Keratinocyte (primary cell): ENCODE measurements around the gene PPP1R13L. TPM values are rescaled to one million over a fixed set of nuclear protein-coding genes. Genes with fewer than 3 reads are reported as not detected.

Experiments
- DNase-seq: peaks from one replicate; pipeline ENCODE4 v3.0.0-alpha.2; 2011; ENCODE audit warnings: low read depth, missing footprints, low spot score
- FAIRE-seq: peaks from 2 replicates; lab custom pipeline; 2011; peaks lifted over from hg19 to GRCh38; lab: Jason Lieb, UNC
- H2AFZ ChIP-seq: 2 replicates; pipeline ENCODE4 v1.6.0; 2012; ENCODE audit warnings: low read length, control low read depth, inconsistent platforms; ENCODE audit not compliant: control insufficient read depth
- H3K27ac ChIP-seq: 2 replicates; pipeline ENCODE4 v1.5.1; 2011; ENCODE audit warnings: low read length; ENCODE audit not compliant: control insufficient read depth, insufficient read depth
- H3K27me3 ChIP-seq: 3 replicates; pipeline ENCODE4 v1.6.0; 2011; ENCODE audit warnings: low read length; ENCODE audit not compliant: control insufficient read depth, insufficient read depth; ENCODE audit errors: extremely low read depth
- H3K36me3 ChIP-seq, 2 experiments: 2 replicates in 1 of 2; 3 replicates in 1 of 2; pipeline ENCODE4 v1.5.1; 2011; ENCODE audit warnings: low read length in 2 of 2, mild to moderate bottlenecking in 1 of 2; ENCODE audit not compliant: control insufficient read depth in 2 of 2, insufficient read depth in 2 of 2; ENCODE audit errors: extremely low read depth in 1 of 2
- H3K4me1 ChIP-seq: 3 replicates; pipeline ENCODE4 v1.5.1; 2011; ENCODE audit warnings: low read length; ENCODE audit not compliant: control insufficient read depth, insufficient read depth; ENCODE audit errors: extremely low read depth
- H3K4me2 ChIP-seq: 3 replicates; pipeline ENCODE4 v1.6.0; 2011; ENCODE audit warnings: low read depth, low read length; ENCODE audit not compliant: control insufficient read depth, insufficient read depth; ENCODE audit errors: extremely low read depth
- H3K4me3 ChIP-seq, 3 experiments: fragments of 200-600 bp in 1 of 3; sonication (generic) in 1 of 3; 2 replicates in 2 of 3; 3 replicates in 1 of 3; pipeline ENCODE4 v1.5.1; 2011 to 2016; ENCODE audit warnings: low read length in 3 of 3, mild to moderate bottlenecking in 3 of 3, control low read depth in 2 of 3, inconsistent platforms in 1 of 3, low read depth in 1 of 3, mixed read lengths in 1 of 3, mixed run types in 1 of 3, moderate library complexity in 1 of 3; ENCODE audit not compliant: control insufficient read depth in 2 of 3, insufficient read depth in 2 of 3; ENCODE audit errors: extremely low read depth in 1 of 3
- H3K79me2 ChIP-seq: 2 replicates; pipeline ENCODE4 v1.6.0; 2012; ENCODE audit warnings: low read length; ENCODE audit not compliant: control insufficient read depth, insufficient read depth
- H3K9ac ChIP-seq: 3 replicates; pipeline ENCODE4 v1.6.0; 2011; ENCODE audit warnings: low read length; ENCODE audit not compliant: control insufficient read depth, insufficient read depth; ENCODE audit errors: extremely low read depth
- H3K9me1 ChIP-seq: 3 replicates; pipeline ENCODE4 v1.6.0; 2011; ENCODE audit warnings: low read length; ENCODE audit not compliant: control insufficient read depth, insufficient read depth; ENCODE audit errors: extremely low read depth
- H3K9me3 ChIP-seq: 2 replicates; pipeline ENCODE4 v1.5.1; 2012; ENCODE audit warnings: low read depth, low read length; ENCODE audit not compliant: control insufficient read depth
- H4K20me1 ChIP-seq: 3 replicates; pipeline ENCODE4 v1.6.0; 2011; ENCODE audit warnings: low read length; ENCODE audit not compliant: control insufficient read depth, insufficient read depth; ENCODE audit errors: extremely low read depth
- CTCF ChIP-seq, 3 experiments: IDR thresholded peaks in 1 of 3; conservative IDR thresholded peaks in 1 of 3; optimal IDR thresholded peaks in 1 of 3; 2 replicates in 2 of 3; 3 replicates in 1 of 3; pipeline versions ENCODE3 to v1.5.1; 2011; ENCODE audit warnings: low read length in 3 of 3, mild to moderate bottlenecking in 3 of 3, moderate library complexity in 2 of 3, control low read depth in 1 of 3, inconsistent platforms in 1 of 3; ENCODE audit not compliant: insufficient read depth in 2 of 3; ENCODE audit errors: extremely low read depth in 1 of 3
- EZH2 ChIP-seq: IDR thresholded peaks from one replicate; pipeline ENCODE4 v1.6.1; 2012; ENCODE audit warnings: inconsistent platforms, mild to moderate bottlenecking, low read length, moderate library complexity
- dilution Hi-C: fragments of 300-500 bp; cut with MboI; formaldehyde crosslinking; loops from one replicate; pipeline ENCODE4 v1.7.0; 2020; ENCODE audit warnings: low sequenced_read_pairs; ENCODE audit not compliant: extremely low pct_ligation_motif_present
- polyA plus RNA-seq, 5 experiments: library from polyadenylated mRNA; depleted of rRNA in 3 of 5; stranded (reverse) in 3 of 5; stranded (forward) in 1 of 5; unstranded in 1 of 5; fragments of >200 nt; gene quantifications; 1 replicate in 1 of 5; 2 replicates in 3 of 5; 3 replicates in 1 of 5; pipeline versions ENCODE4 v1.2.1 to v1.2.3, GENCODE V29; 2011 to 2012; ENCODE audit warnings: missing spikeins in 2 of 5, low read depth in 1 of 5, low replicate concordance in 1 of 5

Gene PPP1R13L
- polyA plus RNA-seq, 1 donor (not counting 4 experiments of a cell fraction or from before 2014, with no cell fraction given) = 31.2 TPM

DNA sequence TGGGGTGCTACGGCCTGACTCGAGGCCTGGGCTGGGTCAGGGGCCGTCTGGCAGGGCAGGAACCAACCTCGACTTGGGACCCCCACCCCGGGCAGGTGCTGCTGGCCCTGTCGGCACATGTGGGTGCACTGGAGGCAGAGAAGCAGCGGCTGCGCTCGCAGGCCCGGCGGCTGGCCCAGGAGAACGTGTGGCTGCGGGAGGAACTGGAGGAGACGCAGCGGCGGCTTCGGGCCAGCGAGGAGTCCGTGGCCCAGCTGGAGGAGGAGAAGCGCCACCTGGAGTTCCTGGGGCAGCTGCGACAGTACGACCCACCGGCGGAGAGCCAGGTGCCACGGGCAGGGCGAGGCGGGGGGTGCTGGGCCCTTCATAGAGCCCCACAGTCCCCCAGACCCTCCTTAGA, 58.4 kb downstream of the PPP1R13L start:
- Histone ChIP-seq H3K4me2 (no peak overlapping the region), H3K9me3 (no peaks in the 10 kb centered on the region), H4K20me1 (no peaks in the 10 kb centered on the region), H3K27me3 (no peaks in the 10 kb centered on the region), H3K4me3 (no peak overlapping the region), H3K79me2 (peaks cover 12% of the 10 kb centered on the region), H3K9ac (no peak overlapping the region), H3K9me1 (no peaks in the 10 kb centered on the region), H3K27ac (no peak overlapping the region), H3K4me1 (peaks cover 18% of the 10 kb centered on the region), H2AFZ (no peak overlapping the region), H3K36me3 (peaks cover 6 to 24% of the 10 kb centered on the region in 2 experiments)
- no peak for FAIRE-seq
- no peak for DNase-seq
- TF ChIP-seq CTCF (optimal IDR thresholded peaks at IDR 0.05 in 1 of 3, IDR thresholded peaks at IDR 0.05 in 1 of 3, conservative IDR thresholded peaks at IDR 0.05 in 1 of 3; ENCODE audit: extremely low read depth in 1 of 3, insufficient read depth in 2 of 3, low read length in 3 of 3) (no peak), EZH2 (no peak)
- dilution Hi-C loops = no loop called here

- peak overlapping the region; percentile 49 for H3K4me2 ChIP-seq
- dilution Hi-C loops = no loop called here
Observed at GRCh38 chr19:45345506-45345860, 59.4 kb downstream of the PPP1R13L start.

More at GRCh38 chr19:45345506-45345860, 59.4 kb downstream of the PPP1R13L start:
- Histone ChIP-seq H3K27ac (peak overlapping the region; percentile 2), H2AFZ (no peak overlapping the region), H3K79me2 (peaks cover 18% of the 10 kb centered on the region), H4K20me1 (no peaks in the 10 kb centered on the region), H3K4me1 (peaks cover 22% of the 10 kb centered on the region), H3K9ac (no peak overlapping the region), H3K4me3 (no peak overlapping the region), H3K36me3 (peaks cover 2 to 16% of the 10 kb centered on the region in 2 experiments), H3K9me1 (no peaks in the 10 kb centered on the region), H3K27me3 (no peaks in the 10 kb centered on the region), H3K9me3 (no peaks in the 10 kb centered on the region)
- TF ChIP-seq EZH2 (no peak), CTCF (optimal IDR thresholded peaks at IDR 0.05 in 1 of 3, IDR thresholded peaks at IDR 0.05 in 1 of 3, conservative IDR thresholded peaks at IDR 0.05 in 1 of 3; ENCODE audit: extremely low read depth in 1 of 3, insufficient read depth in 2 of 3, low read length in 3 of 3) (no peak)
- DNase-seq = no peak
- FAIRE-seq = no peak
